ENCODE data around the gene NPLOC4. TPM values are rescaled to one million over a fixed set of nuclear protein-coding genes. Genes with fewer than 3 reads are reported as not detected.
A peak's percentile ranks its signal among the peaks of the same experiment; 100 is the strongest.

Gene NPLOC4
- total and polyA plus RNA-seq, 2 of the 13 experiments (the other 11 are each of a cell fraction or from before 2014, with no cell fraction given), result 57.0 to 97.0 TPM

DNA sequence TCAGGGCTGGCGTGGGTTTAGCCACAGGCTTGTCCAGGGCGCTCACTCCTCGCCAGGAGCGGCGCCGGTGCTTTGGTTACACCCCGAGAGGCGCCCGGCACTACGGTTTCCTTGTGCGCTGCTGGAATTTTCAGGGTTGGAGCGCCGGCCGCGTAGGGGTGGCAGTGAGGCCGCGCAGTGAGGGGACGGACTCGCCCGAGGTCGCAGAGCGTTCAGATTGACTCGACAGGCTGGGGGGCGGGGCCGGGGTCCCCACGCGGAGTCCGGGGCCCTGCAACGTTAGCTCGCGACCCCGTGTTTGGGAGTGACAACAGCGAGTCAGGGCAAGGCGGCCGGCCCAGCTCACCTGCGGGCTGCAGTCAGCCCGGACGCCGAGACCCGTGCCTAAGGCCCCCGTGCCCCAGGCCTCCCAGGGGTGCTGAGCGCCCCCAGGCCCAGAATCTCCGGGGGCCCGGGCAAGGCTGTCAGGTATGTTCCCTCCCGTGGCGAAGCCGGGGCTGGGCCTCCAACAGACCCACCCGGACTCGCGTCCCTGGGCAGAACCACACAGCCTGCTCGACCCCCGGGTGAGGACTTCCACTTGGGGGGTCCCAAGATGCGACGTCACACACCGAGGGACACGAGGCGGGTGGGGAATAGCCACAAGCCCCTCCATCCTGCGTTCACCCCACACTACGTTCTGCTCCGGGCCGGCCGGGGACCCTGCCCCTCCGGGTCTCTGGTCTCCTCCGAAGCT lies 123.0 kb downstream of the NPLOC4 start (continued):
- TF ChIP-seq EHMT2 (IDR thresholded peaks at IDR 0.05; ENCODE audit: borderline replicate concordance, low read depth, low read length) (no peak), MEIS1 (CRISPR knock-in tag; IDR thresholded peaks at IDR 0.05; ENCODE audit: borderline replicate concordance) (no peak; the same call in 1 of the 2 replicates), CBX1 (IDR thresholded peaks at IDR 0.05; ENCODE audit: low read depth) (no peak), NFE2L1 (CRISPR knock-in tag; IDR thresholded peaks at IDR 0.05; ENCODE audit: borderline replicate concordance) (no peak), ZKSCAN8 (CRISPR knock-in tag; IDR thresholded peaks at IDR 0.05; ENCODE audit: borderline replicate concordance) (no peak; the same call in 1 of the 2 replicates), MAFF (IDR thresholded peaks at IDR 0.05; ENCODE audit: low read depth, low read length) (no peak), SOX5 (CRISPR knock-in tag; IDR thresholded peaks at IDR 0.05; ENCODE audit: borderline replicate concordance) (no peak), KLF12 (CRISPR knock-in tag; IDR thresholded peaks at IDR 0.05; ENCODE audit: borderline replicate concordance) (peak; percentile 26; the same call in 1 of the 2 replicates), ZSCAN25 (CRISPR knock-in tag; IDR thresholded peaks at IDR 0.05) (no peak), EEA1 (CRISPR knock-in tag; IDR thresholded peaks at IDR 0.05; ENCODE audit: borderline replicate concordance) (peak; percentile 65; the same call in 1 of the 2 replicates), TBX2 (CRISPR knock-in tag; IDR thresholded peaks at IDR 0.05; ENCODE audit: borderline replicate concordance) (peak; percentile 73), TARDBP (CRISPR knock-in tag; IDR thresholded peaks at IDR 0.05) (no peak), DNMT3B (CRISPR knock-in tag; conservative IDR thresholded peaks at IDR 0.05) (no peak), PCBP1 (IDR thresholded peaks at IDR 0.05; ENCODE audit: borderline replicate concordance, low read depth, low read length) (0 out of 2 replicates have a peak, but pooled peaks have one; percentile 25), ZNF143 (CRISPR knock-in tag; IDR thresholded peaks at IDR 0.05) (no peak), CBFB (CRISPR knock-in tag; IDR thresholded peaks at IDR 0.05) (no peak), CHD4 (IDR thresholded peaks at IDR 0.05; ENCODE audit: borderline replicate concordance, low read length) (0 out of 2 replicates have a peak, but pooled peaks have one; percentile 11), XRCC5 (optimal IDR thresholded peaks at IDR 0.05; ENCODE audit: low read length) (peak; percentile 49)
- TF ChIP-seq, protein P1, sequence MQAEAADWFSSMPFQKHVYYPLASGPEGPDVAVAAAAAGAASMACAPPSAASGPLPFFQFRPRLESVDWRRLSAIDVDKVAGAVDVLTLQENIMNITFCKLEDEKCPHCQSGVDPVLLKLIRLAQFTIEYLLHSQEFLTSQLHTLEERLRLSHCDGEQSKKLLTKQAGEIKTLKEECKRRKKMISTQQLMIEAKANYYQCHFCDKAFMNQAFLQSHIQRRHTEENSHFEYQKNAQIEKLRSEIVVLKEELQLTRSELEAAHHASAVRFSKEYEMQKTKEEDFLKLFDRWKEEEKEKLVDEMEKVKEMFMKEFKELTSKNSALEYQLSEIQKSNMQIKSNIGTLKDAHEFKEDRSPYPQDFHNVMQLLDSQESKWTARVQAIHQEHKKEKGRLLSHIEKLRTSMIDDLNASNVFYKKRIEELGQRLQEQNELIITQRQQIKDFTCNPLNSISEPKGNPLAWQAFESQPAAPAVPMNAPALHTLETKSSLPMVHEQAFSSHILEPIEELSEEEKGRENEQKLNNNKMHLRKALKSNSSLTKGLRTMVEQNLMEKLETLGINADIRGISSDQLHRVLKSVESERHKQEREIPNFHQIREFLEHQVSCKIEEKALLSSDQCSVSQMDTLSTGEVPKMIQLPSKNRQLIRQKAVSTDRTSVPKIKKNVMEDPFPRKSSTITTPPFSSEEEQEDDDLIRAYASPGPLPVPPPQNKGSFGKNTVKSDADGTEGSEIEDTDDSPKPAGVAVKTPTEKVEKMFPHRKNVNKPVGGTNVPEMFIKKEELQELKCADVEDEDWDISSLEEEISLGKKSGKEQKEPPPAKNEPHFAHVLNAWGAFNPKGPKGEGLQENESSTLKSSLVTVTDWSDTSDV (CRISPR knock-in tag; IDR thresholded peaks at IDR 0.05), result 0 out of 2 replicates have a peak, but pooled peaks have one; percentile 76
- TF ChIP-seq, protein P2, sequence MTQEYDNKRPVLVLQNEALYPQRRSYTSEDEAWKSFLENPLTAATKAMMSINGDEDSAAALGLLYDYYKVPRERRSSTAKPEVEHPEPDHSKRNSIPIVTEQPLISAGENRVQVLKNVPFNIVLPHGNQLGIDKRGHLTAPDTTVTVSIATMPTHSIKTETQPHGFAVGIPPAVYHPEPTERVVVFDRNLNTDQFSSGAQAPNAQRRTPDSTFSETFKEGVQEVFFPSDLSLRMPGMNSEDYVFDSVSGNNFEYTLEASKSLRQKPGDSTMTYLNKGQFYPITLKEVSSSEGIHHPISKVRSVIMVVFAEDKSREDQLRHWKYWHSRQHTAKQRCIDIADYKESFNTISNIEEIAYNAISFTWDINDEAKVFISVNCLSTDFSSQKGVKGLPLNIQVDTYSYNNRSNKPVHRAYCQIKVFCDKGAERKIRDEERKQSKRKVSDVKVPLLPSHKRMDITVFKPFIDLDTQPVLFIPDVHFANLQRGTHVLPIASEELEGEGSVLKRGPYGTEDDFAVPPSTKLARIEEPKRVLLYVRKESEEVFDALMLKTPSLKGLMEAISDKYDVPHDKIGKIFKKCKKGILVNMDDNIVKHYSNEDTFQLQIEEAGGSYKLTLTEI (CRISPR knock-in tag; conservative IDR thresholded peaks at IDR 0.05), result no peak
- TF ChIP-seq, protein P3, sequence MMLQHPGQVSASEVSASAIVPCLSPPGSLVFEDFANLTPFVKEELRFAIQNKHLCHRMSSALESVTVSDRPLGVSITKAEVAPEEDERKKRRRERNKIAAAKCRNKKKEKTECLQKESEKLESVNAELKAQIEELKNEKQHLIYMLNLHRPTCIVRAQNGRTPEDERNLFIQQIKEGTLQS (CRISPR knock-in tag; IDR thresholded peaks at IDR 0.05), result no peak
- TF ChIP-seq, protein P4, sequence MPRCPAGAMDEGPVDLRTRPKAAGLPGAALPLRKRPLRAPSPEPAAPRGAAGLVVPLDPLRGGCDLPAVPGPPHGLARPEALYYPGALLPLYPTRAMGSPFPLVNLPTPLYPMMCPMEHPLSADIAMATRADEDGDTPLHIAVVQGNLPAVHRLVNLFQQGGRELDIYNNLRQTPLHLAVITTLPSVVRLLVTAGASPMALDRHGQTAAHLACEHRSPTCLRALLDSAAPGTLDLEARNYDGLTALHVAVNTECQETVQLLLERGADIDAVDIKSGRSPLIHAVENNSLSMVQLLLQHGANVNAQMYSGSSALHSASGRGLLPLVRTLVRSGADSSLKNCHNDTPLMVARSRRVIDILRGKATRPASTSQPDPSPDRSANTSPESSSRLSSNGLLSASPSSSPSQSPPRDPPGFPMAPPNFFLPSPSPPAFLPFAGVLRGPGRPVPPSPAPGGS (CRISPR knock-in tag; IDR thresholded peaks at IDR 0.05), result 0 out of 2 replicates have a peak, but pooled peaks have one; percentile 29
- TF ChIP-seq, protein P5, sequence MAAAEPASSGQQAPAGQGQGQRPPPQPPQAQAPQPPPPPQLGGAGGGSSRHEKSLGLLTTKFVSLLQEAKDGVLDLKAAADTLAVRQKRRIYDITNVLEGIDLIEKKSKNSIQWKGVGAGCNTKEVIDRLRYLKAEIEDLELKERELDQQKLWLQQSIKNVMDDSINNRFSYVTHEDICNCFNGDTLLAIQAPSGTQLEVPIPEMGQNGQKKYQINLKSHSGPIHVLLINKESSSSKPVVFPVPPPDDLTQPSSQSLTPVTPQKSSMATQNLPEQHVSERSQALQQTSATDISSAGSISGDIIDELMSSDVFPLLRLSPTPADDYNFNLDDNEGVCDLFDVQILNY (CRISPR knock-in tag; conservative IDR thresholded peaks at IDR 0.05), result no peak

Data from HepG2 (cell line).